ENCODE results near the gene ACTL7B.

DNA sequence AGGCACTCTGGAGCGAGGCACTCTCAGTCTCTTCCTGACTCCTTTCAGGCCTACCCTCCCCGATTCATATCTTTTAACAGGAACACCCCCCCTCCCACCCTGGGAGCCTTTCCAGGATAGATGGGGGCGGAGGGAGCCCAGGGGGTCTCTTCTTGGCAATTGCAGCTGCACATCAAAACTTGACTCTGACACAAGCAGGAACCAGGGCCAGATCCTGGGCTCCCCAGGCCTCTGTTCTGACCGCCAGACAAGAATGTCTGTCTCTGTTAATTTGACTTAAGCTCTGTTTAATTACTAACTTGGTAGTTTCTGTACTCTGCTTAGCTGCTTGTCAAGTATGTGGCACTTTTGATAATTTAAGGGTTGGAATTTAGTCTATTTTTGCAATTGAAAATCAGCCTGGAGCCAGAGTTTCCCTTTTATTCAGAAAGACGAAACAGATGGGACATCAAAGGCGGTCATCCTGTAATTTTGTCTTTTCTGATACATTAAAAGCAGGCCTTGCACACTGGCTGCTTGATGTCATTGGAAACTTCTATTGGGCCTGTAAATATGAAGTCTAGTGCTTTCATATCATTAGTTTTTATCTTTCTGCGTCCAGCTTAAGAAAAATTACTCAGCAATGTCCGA is 43.3 kb downstream of the ACTL7B start:
- TF ChIP-seq POLR2A (IDR thresholded peaks at IDR 0.05; ENCODE audit: control extremely low read depth in 1 of 2, low read depth in 2 of 2, low read length in 2 of 2) (no peak), EZH2 (IDR thresholded peaks at IDR 0.05; ENCODE audit: low read depth, low read length, severe bottlenecking) (no peak), SAP30 (IDR thresholded peaks at IDR 0.05; ENCODE audit: insufficient read depth, insufficient replicate concordance, low read length) (no peak), TCF12 (IDR thresholded peaks at IDR 0.05; ENCODE audit: low read depth, low read length) (no peak), SP4 (IDR thresholded peaks at IDR 0.05; ENCODE audit: low read length) (no peak), POLR2AphosphoS5 (IDR thresholded peaks at IDR 0.05; ENCODE audit: low read depth, low read length) (no peak), ZNF274 (IDR thresholded peaks at IDR 0.05; ENCODE audit: borderline replicate concordance, extremely low read depth, low read length) (no peak), TAF1 (IDR thresholded peaks at IDR 0.05; ENCODE audit: low read depth, low read length) (no peak)
- TF ChIP-seq, protein P1, sequence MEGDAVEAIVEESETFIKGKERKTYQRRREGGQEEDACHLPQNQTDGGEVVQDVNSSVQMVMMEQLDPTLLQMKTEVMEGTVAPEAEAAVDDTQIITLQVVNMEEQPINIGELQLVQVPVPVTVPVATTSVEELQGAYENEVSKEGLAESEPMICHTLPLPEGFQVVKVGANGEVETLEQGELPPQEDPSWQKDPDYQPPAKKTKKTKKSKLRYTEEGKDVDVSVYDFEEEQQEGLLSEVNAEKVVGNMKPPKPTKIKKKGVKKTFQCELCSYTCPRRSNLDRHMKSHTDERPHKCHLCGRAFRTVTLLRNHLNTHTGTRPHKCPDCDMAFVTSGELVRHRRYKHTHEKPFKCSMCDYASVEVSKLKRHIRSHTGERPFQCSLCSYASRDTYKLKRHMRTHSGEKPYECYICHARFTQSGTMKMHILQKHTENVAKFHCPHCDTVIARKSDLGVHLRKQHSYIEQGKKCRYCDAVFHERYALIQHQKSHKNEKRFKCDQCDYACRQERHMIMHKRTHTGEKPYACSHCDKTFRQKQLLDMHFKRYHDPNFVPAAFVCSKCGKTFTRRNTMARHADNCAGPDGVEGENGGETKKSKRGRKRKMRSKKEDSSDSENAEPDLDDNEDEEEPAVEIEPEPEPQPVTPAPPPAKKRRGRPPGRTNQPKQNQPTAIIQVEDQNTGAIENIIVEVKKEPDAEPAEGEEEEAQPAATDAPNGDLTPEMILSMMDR (IDR thresholded peaks at IDR 0.05; ENCODE audit: control extremely low read depth in 1 of 3, insufficient read depth in 1 of 3, low read depth in 1 of 3, low read length in 3 of 3) = no peak
- TF ChIP-seq, protein P2, sequence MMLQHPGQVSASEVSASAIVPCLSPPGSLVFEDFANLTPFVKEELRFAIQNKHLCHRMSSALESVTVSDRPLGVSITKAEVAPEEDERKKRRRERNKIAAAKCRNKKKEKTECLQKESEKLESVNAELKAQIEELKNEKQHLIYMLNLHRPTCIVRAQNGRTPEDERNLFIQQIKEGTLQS (IDR thresholded peaks at IDR 0.05; ENCODE audit: insufficient read depth, low read depth, low read length) = no peak
